Heart left ventricle (tissue), 16 donors: ENCODE results near the gene MEF2A. TPM values are rescaled to one million over a fixed set of nuclear protein-coding genes. Genes with fewer than 3 reads are reported as not detected.
A peak's percentile ranks its signal among the peaks of the same experiment; 100 is the strongest.

Experiments used
- ATAC-seq, 4 donors: fragments of 200-7000 bp; cut with Tn5 transposase; one replicate each; pipeline ENCODE4 v1.9.1; 2020 to 2022; ENCODE audit warnings: moderate library complexity in 4 of 4, mild to moderate bottlenecking in 3 of 4, moderate number of reproducible peaks in 1 of 4
- DNase-seq, 5 donors: peaks; one replicate each; pipeline ENCODE4 v3.0.0-alpha.2; 2020
- H3K27ac ChIP-seq, 12 donors: fragments of 200-600 bp; sonication (generic) in 4 of 12; one replicate each; pipeline versions ENCODE4 v1.5.0 to v1.8.0; 2016 to 2022; ENCODE audit warnings: mild to moderate bottlenecking in 2 of 12
- H3K27me3 ChIP-seq, 9 donors: fragments of 200-600 bp; sonication (generic) in 2 of 9; one replicate each; pipeline versions ENCODE4 v1.5.1 to v1.8.0; 2016 to 2022; ENCODE audit warnings: mild to moderate bottlenecking in 3 of 9
- H3K36me3 ChIP-seq, 9 donors: fragments of 200-600 bp; sonication (generic) in 2 of 9; one replicate each; pipeline versions ENCODE4 v1.5.0 to v1.8.0; 2018 to 2022; ENCODE audit warnings: mild to moderate bottlenecking in 2 of 9
- H3K4me1 ChIP-seq, 12 donors: fragments of 200-600 bp; sonication (generic) in 4 of 12; one replicate each; pipeline versions ENCODE4 v1.5.0 to v1.8.0; 2016 to 2022; ENCODE audit warnings: mild to moderate bottlenecking in 3 of 12
- H3K4me3 ChIP-seq, 12 donors: fragments of 200-600 bp; sonication (generic) in 4 of 12; one replicate each; pipeline versions ENCODE4 v1.5.0 to v1.8.0; 2017 to 2022; ENCODE audit warnings: mild to moderate bottlenecking in 9 of 12, moderate library complexity in 4 of 12
- H3K9me3 ChIP-seq, 12 donors: fragments of 200-600 bp; sonication (generic) in 4 of 12; one replicate each; pipeline versions ENCODE4 v1.5.0 to v1.8.0; 2016 to 2022; ENCODE audit warnings: mild to moderate bottlenecking in 1 of 12
- CTCF ChIP-seq, 12 donors: fragments of 200-600 bp; sonication (generic) in 4 of 12; IDR thresholded peaks; one replicate each; pipeline versions ENCODE4 v1.5.0 to v1.8.0; 2018 to 2022; ENCODE audit warnings: antibody characterized with exemption in 12 of 12, mild to moderate bottlenecking in 5 of 12
- POLR2A ChIP-seq, 2 donors: fragments of 450-650 bp; IDR thresholded peaks; one replicate each; pipeline ENCODE4 v1.6.1; 2017; ENCODE audit warnings: antibody characterized with exemption in 2 of 2, mild to moderate bottlenecking in 2 of 2, moderate library complexity in 2 of 2
- WGBS, 4 donors: extraction: QIAGEN DNeasy Blood & Tissue Kit in 2 of 4; methylation state at CpG; one replicate each; pipeline versions ENCODE4 v1.1.5 to v1.1.7; 2013 to 2018; 5-methylcytosine and 5-hydroxymethylcytosine counted together
- intact Hi-C, 10 donors: fragments of 100-400 bp; cut with DNase I; formaldehyde crosslinking; loops; one replicate each; pipeline versions ENCODE4 v1.11.1 to v1.14.2; 2022
- polyA plus RNA-seq, 2 donors: library from polyadenylated mRNA; stranded (reverse); fragments of 200-250 nt; gene quantifications; one replicate each; pipeline ENCODE4 v1.2.3, GENCODE V29; 2013
- total RNA-seq, 9 donors: library from RNA; depleted of rRNA in 2 of 9; stranded (reverse); fragments of >200 nt in 2 of 9; fragmentation: NEBNext Ultra II Directional in 3 of 9; extraction: Animal tissue kit (Norgen Biotek cat#: 25700) in 3 of 9; gene quantifications; one replicate each; pipeline versions ENCODE4 v1.1.0 to v1.2.4, GENCODE V29; 2016 to 2023
- donor health status: ischemic (EF 13 %, LVEDD 7.1; RV severe dilation, severe dysfunction).
- donor health status: healthy with polysubstance abuse.
- donor health status: DM: no; HTN: yes; CAD: no.
- donor health status: DM: no; HTN: no; CAD: no.
- donor health status: ischemic (EF 25% LVEDD 6.9; RV normal size, moderate dysfunction).
- donor health status: ischemic (EF 25% LVEDD 5.7; RV mildly dilated, moderate dysfunction).
- donor health status: healthy.
- donor health status: DM: yes; HTN: yes; CAD: no.
- donor health status: ischemic (EF 35%, LVEDD 5.7; RV mildly dilated, moderate dysfunction).
- donor health status: nonischemic (EF 11% LVEDD 7.7; RV severe dilation, severe dysfunction).
- donor health status: DM: yes; HTN: yes; CAD: no.
- donor health status: PGD.
- donor health status: ischemic (EF 29% LVEDD 5.4; RV normal size, mild dysfunction).
- donor health status: nonischemic (EF 23%, LVEDD 6.1; RV moderate dilation, normal function).

The MEF2A gene
- total and polyA plus RNA-seq, 11 donors = 53.4 to 192 (median 153) TPM

GRCh38 chr15:99729920-99730319 is 164.1 kb downstream of the MEF2A start:
- no peaks in the 10 kb centered on the region for H3K27me3 ChIP-seq
- ATAC-seq (peak in 2 of 4 donors; percentile 22 to 26), DNase-seq (peak in 3 of 5 donors; percentile 55 to 62 (median 59))
- intact Hi-C loops = loop anchor here in 6 of 10 donors (5.0 to 10.0 kb wide), 5 partner anchors 65 to 455 kb away; no protein-coding TSS in a partner anchor
- H3K9me3 ChIP-seq = no peaks in the 10 kb centered on the region
- H3K4me1 ChIP-seq = peaks cover 0 to 49% (median 19%) of the 10 kb centered on the region in 12 donors
- peaks cover 0 to 27% (median 15%) of the 10 kb centered on the region in 9 donors for H3K36me3 ChIP-seq
- H3K27ac ChIP-seq = no peak overlapping the region
- H3K4me3 ChIP-seq = no peak overlapping the region
- 30 to 45% (median 40%) methylated on average over 3 of the region's 3 CpGs for WGBS, 4 donors
- peak; percentile 20 to 71 (median 57) for TF ChIP-seq CTCF (IDR thresholded peaks at IDR 0.05)
- TF ChIP-seq POLR2A (IDR thresholded peaks at IDR 0.05) = no peak

GRCh38 chr15:99731336-99732123 is 165.7 kb downstream of the MEF2A start:
- Histone ChIP-seq H3K27ac (peak overlapping the region in 5 of 12 donors; percentile 66 to 94 (median 85)), H3K27me3 (no peaks in the 10 kb centered on the region), H3K9me3 (no peaks in the 10 kb centered on the region), H3K36me3 (peaks cover 0 to 27% (median 15%) of the 10 kb centered on the region in 9 donors), H3K4me1 (peaks cover 0 to 49% (median 19%) of the 10 kb centered on the region in 12 donors), H3K4me3 (peak overlapping the region in 10 of 12 donors; percentile 73 to 99 (median 96))
- DNase-seq = peak in 1 of 5 donors; percentile 36
- TF ChIP-seq POLR2A (IDR thresholded peaks at IDR 0.05) (no peak), CTCF (IDR thresholded peaks at IDR 0.05) (no peak)
- WGBS, 4 donors = 68 to 79% (median 70%) methylated on average over 18 to 26 of the region's 26 CpGs
- ATAC-seq = no peak
- intact Hi-C loops = loop anchor here in 5 of 10 donors (2.0 to 10.0 kb wide), 5 partner anchors 63 to 449 kb away; no protein-coding TSS in a partner anchor

GRCh38 chr15:99732124-99732750 is 166.5 kb downstream of the MEF2A start:
- intact Hi-C loops = loop anchor here in 5 of 10 donors (2.0 to 10.0 kb wide), 5 partner anchors 63 to 450 kb away; no protein-coding TSS in a partner anchor
- no peak for TF ChIP-seq POLR2A (IDR thresholded peaks at IDR 0.05)
- no peak for TF ChIP-seq CTCF (IDR thresholded peaks at IDR 0.05)
- Histone ChIP-seq H3K4me3 (peak overlapping the region; percentile 55 to 99 (median 96)), H3K27ac (peak overlapping the region; percentile 49 to 94 (median 84)), H3K4me1 (peaks cover 0 to 49% (median 19%) of the 10 kb centered on the region in 12 donors), H3K27me3 (no peaks in the 10 kb centered on the region), H3K9me3 (no peaks in the 10 kb centered on the region), H3K36me3 (peaks cover 0 to 23% (median 15%) of the 10 kb centered on the region in 9 donors)
- ATAC-seq = no peak
- 10 to 21% (median 14%) methylated on average over 18 of the region's 18 CpGs for WGBS, 4 donors
- no peak for DNase-seq
